K562 (cell line): Measurements from ENCODE around the gene ABCF2. TPM values are rescaled to one million over a fixed set of nuclear protein-coding genes. Genes with fewer than 3 reads are reported as not detected.
A peak's percentile ranks its signal among the peaks of the same experiment; 100 is the strongest.

Source experiments
- AFF4 ChIP-seq: sonication (generic); formaldehyde crosslinking; IDR thresholded peaks from 2 replicates; pipeline ENCODE4 v1.8.0; 2023; ENCODE audit warnings: mild to moderate bottlenecking, missing genetic modification reagents
- CSDE1 ChIP-seq, 2 experiments: fragments of 450-650 bp; IDR thresholded peaks; 2 replicates each; pipeline ENCODE4 v1.6.1; 2016; ENCODE audit warnings: mild to moderate bottlenecking in 1 of 2
- HDAC1 ChIP-seq, 2 experiments: fragments of 450-650 bp; IDR thresholded peaks; 2 replicates each; pipeline ENCODE4 v1.6.1; 2016 to 2017; ENCODE audit warnings: inconsistent platforms in 1 of 2, mild to moderate bottlenecking in 1 of 2, moderate library complexity in 1 of 2
- HES1 ChIP-seq: fragments of 450-650 bp; IDR thresholded peaks from 2 replicates; pipeline ENCODE4 v1.6.1; 2016; ENCODE audit warnings: low read depth, mild to moderate bottlenecking, moderate library complexity
- KAT2B ChIP-seq: IDR thresholded peaks from one replicate; pipeline ENCODE4 v1.6.1; 2012; ENCODE audit warnings: low read depth, mild to moderate bottlenecking, control low read depth, inconsistent platforms, low read length, moderate library complexity
- RBBP5 ChIP-seq: fragments of 200-600 bp; sonication (generic); IDR thresholded peaks from 2 replicates; pipeline ENCODE4 v1.6.1; 2012; ENCODE audit warnings: borderline replicate concordance, mild to moderate bottlenecking, low read length, control low read depth, inconsistent platforms; ENCODE audit not compliant: insufficient read depth, poor library complexity, severe bottlenecking
- TAF1 ChIP-seq: IDR thresholded peaks from 2 replicates; pipeline ENCODE4 v1.6.1; 2011; ENCODE audit warnings: mild to moderate bottlenecking, low read length, moderate library complexity; ENCODE audit not compliant: insufficient read depth, control insufficient read depth, severe bottlenecking; ENCODE audit errors: extremely low read depth
- TARDBP ChIP-seq: fragments of 450-650 bp; IDR thresholded peaks from 2 replicates; pipeline ENCODE4 v1.6.1; 2016
- XRCC5 ChIP-seq: fragments of 200-400 bp; formaldehyde crosslinking; IDR thresholded peaks from 2 replicates; pipeline ENCODE4 v1.6.1; 2017; ENCODE audit warnings: low read depth, mild to moderate bottlenecking, low read length
- ZNF253 ChIP-seq: fragments of 250-450 bp; sonication (Bioruptor Pico); conservative IDR thresholded peaks from 2 replicates; pipeline ENCODE4 v1.6.1; 2021; ENCODE audit warnings: mild to moderate bottlenecking
- ZNF263 ChIP-seq: sonication (generic); formaldehyde crosslinking; IDR thresholded peaks from 2 replicates; pipeline ENCODE4 v1.8.0; 2022; ENCODE audit warnings: mild to moderate bottlenecking, missing genetic modification reagents, borderline replicate concordance
- ZNF551 ChIP-seq: fragments of 250-450 bp; sonication (Bioruptor Pico); IDR thresholded peaks from 2 replicates; pipeline ENCODE4 v1.5.0; 2021; ENCODE audit warnings: mild to moderate bottlenecking, moderate library complexity
- polyA plus RNA-seq, 8 experiments: library from polyadenylated mRNA; depleted of rRNA in 4 of 8; stranded (reverse) in 5 of 8; unstranded in 3 of 8; fragments of >200 nt; fragmentation: Nextera tagmentation in 2 of 8; fragmentation: Illumina TruSeq in 1 of 8; extraction: Ambion mirVana in 2 of 8; extraction: Trizol in 1 of 8; gene quantifications; 2 replicates each; pipeline versions ENCODE4 v1.2.1 to v1.2.3, GENCODE V29; 2011 to 2014; ENCODE audit warnings: inconsistent platforms in 1 of 8, missing spikeins in 1 of 8
- total RNA-seq, 7 experiments: library from RNA; depleted of rRNA in 6 of 7; stranded (reverse); fragments of >200 nt in 6 of 7; fragmentation: Illumina TruSeq in 2 of 7; extraction: Trizol in 2 of 7; gene quantifications; 2 replicates each; pipeline versions ENCODE4 v1.2.1 to v1.2.3, GENCODE V29; 2011 to 2021; ENCODE audit warnings: low replicate concordance in 1 of 7
- TF ChIP-seq, protein P1 (sequence below): sonication (generic); formaldehyde crosslinking; IDR thresholded peaks from 2 replicates; pipeline ENCODE4 v1.5.0; 2020; ENCODE audit warnings: missing genetic modification reagents
- TF ChIP-seq, protein P2 (sequence below): fragments of 450-650 bp; IDR thresholded peaks from one replicate; pipeline ENCODE4 v1.6.1; 2018; ENCODE audit warnings: mild to moderate bottlenecking, moderate library complexity; ENCODE audit not compliant: partially characterized antibody
- TF ChIP-seq, protein P3 (sequence below), 3 experiments: fragments of 200-800 bp in 1 of 3; fragments of 250-450 bp in 1 of 3; fragments of 450-650 bp in 1 of 3; sonication (Bioruptor Pico) in 1 of 3; sonication (Bioruptor generic) in 1 of 3; formaldehyde crosslinking in 1 of 3; IDR thresholded peaks; 2 replicates each; pipeline versions ENCODE4 v1.6.1 to v1.8.0; 2016 to 2022; ENCODE audit warnings: mild to moderate bottlenecking in 2 of 3, missing genetic modification characterization in 2 of 3, missing compliant biosample characterization in 1 of 3, moderate library complexity in 1 of 3

The ABCF2 gene
- total and polyA plus RNA-seq, 9 of the 15 experiments (the other 6 are each of a cell fraction or from before 2014, with no cell fraction given) = 62.1 to 224 (median 113) TPM

DNA sequence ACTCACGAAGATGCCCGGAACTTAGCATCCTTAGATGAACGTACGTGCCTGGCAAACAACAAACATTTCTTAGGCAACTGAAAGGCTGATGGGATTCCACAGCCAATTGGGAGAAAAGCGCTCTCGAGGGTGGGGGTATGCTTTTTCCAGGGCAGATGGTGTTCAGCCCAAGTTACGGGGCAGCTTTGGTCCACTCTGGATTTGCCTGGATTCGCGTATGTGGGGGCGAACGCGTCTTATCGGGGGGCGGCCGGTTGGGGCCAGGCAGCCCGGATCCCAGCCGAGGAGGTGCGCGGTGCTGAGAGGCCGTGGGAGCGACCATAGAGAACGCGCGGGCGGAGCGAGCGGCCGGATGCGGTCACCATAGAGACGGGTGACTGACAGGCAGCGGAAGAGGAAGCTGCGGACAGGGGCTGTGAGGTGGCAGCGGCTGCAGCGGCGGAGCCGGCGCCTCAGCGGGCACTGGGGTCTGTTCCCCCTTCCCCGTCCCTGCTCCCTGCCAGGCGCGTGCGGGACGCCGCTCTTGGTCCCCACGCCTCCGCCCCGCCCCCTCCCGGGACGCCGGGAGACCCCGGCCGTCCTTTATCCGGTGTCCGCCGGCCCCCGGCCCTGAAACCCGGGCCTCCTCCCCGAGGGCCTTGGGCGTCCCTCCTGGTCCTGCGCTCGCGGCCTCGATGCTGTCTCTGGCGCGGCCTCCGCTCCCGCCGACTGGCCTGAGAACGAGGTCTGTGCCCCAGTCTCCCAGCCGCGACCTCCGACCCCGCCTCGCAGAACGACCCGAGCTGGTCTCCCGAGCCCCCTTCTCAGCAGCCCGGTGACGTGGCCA is 5.3 kb upstream of the ABCF2 start, which contains the start of gene CHPF2 (continued):
- TF ChIP-seq, protein P1, sequence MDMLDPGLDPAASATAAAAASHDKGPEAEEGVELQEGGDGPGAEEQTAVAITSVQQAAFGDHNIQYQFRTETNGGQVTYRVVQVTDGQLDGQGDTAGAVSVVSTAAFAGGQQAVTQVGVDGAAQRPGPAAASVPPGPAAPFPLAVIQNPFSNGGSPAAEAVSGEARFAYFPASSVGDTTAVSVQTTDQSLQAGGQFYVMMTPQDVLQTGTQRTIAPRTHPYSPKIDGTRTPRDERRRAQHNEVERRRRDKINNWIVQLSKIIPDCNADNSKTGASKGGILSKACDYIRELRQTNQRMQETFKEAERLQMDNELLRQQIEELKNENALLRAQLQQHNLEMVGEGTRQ (CRISPR knock-in tag) = no peak
- TF ChIP-seq, protein P2, sequence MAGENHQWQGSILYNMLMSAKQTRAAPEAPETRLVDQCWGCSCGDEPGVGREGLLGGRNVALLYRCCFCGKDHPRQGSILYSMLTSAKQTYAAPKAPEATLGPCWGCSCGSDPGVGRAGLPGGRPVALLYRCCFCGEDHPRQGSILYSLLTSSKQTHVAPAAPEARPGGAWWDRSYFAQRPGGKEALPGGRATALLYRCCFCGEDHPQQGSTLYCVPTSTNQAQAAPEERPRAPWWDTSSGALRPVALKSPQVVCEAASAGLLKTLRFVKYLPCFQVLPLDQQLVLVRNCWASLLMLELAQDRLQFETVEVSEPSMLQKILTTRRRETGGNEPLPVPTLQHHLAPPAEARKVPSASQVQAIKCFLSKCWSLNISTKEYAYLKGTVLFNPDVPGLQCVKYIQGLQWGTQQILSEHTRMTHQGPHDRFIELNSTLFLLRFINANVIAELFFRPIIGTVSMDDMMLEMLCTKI = no peak
- TF ChIP-seq TARDBP = peak; percentile 80; the same call in 1 of the 2 replicates
- peak in 1 of 2 experiments; percentile 62; a peak in 1 of 4 replicates for TF ChIP-seq CSDE1 (IDR thresholded peaks at IDR 0.05)
- TF ChIP-seq ZNF253 (CRISPR knock-in tag) = no peak
- peak; percentile 78 for TF ChIP-seq RBBP5
- TF ChIP-seq ZNF551 (CRISPR knock-in tag) = no peak
- TF ChIP-seq KAT2B = no peak
- peak in 1 of 2 experiments; percentile 65; a peak in 2 of 4 replicates for TF ChIP-seq HDAC1 (IDR thresholded peaks at IDR 0.05)
- TF ChIP-seq, protein P3, sequence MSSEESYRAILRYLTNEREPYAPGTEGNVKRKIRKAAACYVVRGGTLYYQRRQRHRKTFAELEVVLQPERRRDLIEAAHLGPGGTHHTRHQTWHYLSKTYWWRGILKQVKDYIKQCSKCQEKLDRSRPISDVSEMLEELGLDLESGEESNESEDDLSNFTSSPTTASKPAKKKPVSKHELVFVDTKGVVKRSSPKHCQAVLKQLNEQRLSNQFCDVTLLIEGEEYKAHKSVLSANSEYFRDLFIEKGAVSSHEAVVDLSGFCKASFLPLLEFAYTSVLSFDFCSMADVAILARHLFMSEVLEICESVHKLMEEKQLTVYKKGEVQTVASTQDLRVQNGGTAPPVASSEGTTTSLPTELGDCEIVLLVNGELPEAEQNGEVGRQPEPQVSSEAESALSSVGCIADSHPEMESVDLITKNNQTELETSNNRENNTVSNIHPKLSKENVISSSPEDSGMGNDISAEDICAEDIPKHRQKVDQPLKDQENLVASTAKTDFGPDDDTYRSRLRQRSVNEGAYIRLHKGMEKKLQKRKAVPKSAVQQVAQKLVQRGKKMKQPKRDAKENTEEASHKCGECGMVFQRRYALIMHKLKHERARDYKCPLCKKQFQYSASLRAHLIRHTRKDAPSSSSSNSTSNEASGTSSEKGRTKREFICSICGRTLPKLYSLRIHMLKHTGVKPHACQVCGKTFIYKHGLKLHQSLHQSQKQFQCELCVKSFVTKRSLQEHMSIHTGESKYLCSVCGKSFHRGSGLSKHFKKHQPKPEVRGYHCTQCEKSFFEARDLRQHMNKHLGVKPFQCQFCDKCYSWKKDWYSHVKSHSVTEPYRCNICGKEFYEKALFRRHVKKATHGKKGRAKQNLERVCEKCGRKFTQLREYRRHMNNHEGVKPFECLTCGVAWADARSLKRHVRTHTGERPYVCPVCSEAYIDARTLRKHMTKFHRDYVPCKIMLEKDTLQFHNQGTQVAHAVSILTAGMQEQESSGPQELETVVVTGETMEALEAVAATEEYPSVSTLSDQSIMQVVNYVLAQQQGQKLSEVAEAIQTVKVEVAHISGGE (CRISPR knock-in tag; IDR thresholded peaks at IDR 0.05) = peak in 1 of 3 experiments; percentile 35; a peak in 1 of 6 replicates
- peak; percentile 83; the same call in 1 of the 2 replicates for TF ChIP-seq AFF4
- TF ChIP-seq XRCC5 = 0 out of 2 replicates have a peak, but pooled peaks have one; percentile 42
- peak; percentile 75 for TF ChIP-seq TAF1
- no peak for TF ChIP-seq ZNF263 (CRISPR knock-in tag)
- TF ChIP-seq HES1 = no peak
